Body of pancreas (tissue), 4 donors: ENCODE measurements around the gene MMP17.

ENCODE experiments used
- CTCF ChIP-seq, 7 experiments: fragments of 450-650 bp in 4 of 7; fragments of 200-600 bp in 3 of 7; sonication (generic) in 3 of 7; IDR thresholded peaks; one replicate each; pipeline ENCODE4 v1.5.1; 2016 to 2019; ENCODE audit warnings: antibody characterized with exemption in 7 of 7
- POLR2A ChIP-seq, 3 donors: fragments of 450-650 bp; IDR thresholded peaks; one replicate each; pipeline ENCODE4 v1.6.1; 2016; ENCODE audit warnings: antibody characterized with exemption in 3 of 3, mild to moderate bottlenecking in 2 of 3

DNA sequence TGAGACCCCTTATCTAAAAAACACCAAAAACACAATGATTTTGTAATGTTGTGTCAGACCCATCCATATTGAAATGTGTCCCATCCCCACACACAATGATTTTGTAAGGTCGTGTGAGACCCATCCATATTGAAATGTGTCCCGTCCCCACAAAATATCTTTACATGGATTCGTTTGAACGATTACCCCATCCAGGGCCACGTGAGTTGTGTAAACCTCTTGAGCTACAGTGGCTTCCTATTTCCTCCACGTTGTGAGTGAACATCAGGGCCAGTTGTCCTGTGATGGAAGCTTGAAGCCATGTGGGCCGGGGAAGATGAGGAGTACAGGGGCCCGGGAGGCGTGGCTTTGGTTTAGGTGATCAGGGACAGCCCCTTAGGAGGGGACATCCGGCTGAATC is 39.3 kb downstream of the MMP17 start:
- TF ChIP-seq POLR2A (IDR thresholded peaks at IDR 0.05), result no peak
- TF ChIP-seq CTCF (IDR thresholded peaks at IDR 0.05), result no peak
